GM19239 (cell line): ENCODE results near the gene DLG2.
"Not testable (repeated sequence)": the region's sequence is repeated elsewhere in the genome, so short reads cannot be mapped to it uniquely, and the experiment has no call there.

Source experiments
- DNase-seq: peaks from one replicate; pipeline ENCODE4 v3.0.0; 2011; ENCODE audit warnings: low spot score; ENCODE audit not compliant: insufficient read length
- FAIRE-seq: peaks from 2 replicates; lab custom pipeline; 2011; peaks lifted over from hg19 to GRCh38; lab: Jason Lieb, UNC

Gene DLG2

GRCh38 chr11:85627332-85627997, at the start of gene DLG2:
Gene DLG2, minus strand, starts transcription at chr11:85627344.
- no peak for DNase-seq
- FAIRE-seq: peak; percentile 77

GRCh38 chr11:85673393-85673792, 46.2 kb upstream of the DLG2 start:
- FAIRE-seq (no peak), DNase-seq (no peak)

DNA sequence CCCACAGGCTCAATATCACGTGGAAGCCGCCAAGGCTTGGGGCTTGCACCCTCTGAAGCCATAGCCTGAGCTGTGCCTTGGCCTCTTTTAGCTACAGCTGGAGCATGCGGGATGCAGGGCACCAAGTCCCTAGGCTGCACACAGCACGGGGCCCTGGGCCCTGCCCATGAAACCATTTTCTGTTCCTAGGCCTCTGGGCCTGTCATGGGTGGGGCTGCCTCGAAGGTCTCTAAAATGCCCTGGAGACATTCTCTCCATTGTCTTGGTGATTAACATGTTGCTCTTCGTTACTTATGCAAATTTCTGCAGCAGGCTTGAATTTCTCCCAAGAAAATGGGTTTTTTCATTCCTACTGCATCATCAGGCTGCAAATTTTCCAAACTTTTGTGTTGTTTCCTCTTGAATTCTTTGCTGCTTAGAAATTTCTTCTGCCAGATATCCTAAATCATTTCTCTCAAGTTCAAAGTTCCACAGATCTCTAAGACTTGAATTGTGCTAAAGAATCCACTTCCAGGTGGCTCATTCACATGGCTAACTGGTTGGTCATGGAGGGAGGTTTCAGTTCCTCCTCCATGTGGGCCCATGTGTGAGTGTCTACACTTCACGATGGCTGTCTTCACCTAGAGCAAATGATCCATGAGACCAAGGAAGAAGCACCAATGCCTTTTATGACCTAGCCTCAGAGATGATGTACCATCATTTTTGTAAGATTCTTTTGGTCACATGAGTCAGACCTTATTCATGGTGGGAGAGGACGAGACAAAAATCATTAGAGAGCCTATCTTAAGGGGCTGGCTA, 45.2 kb upstream of the DLG2 start:
- FAIRE-seq (no peak), DNase-seq (no peak)

DNA sequence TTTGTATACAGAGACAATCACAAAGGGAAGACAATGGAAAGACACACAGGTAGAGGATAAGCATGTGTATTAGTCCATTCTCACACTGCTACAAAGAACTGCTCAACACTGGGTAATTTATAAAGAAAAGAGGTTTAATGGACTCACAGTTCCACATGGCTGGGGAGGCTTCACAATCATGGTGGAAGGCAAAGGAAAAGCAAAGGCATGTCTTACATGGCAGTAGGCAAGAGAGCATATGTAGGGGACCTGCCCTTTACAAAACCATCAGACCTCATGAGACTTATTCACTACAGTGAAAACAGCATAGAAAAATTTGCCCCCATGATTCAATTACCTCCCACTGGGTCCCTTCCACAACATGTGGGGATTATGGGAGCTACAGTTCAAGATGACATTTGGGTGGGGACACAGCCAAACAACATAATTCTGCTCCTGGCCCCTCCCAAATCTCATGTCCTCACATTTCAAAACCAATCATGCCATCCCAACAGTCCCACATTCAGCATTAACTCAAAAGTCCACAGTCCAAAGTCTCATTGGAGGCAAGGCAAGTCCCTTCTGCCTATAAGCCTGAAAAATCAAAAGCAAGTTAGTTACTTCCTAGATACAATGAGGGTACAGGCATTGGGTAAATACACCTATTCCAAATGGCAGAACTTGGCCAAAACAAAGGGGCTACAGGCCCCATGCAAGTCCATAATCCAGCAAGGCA, 44.0 kb upstream of the DLG2 start:
- not testable (repeated sequence) for FAIRE-seq

DNA sequence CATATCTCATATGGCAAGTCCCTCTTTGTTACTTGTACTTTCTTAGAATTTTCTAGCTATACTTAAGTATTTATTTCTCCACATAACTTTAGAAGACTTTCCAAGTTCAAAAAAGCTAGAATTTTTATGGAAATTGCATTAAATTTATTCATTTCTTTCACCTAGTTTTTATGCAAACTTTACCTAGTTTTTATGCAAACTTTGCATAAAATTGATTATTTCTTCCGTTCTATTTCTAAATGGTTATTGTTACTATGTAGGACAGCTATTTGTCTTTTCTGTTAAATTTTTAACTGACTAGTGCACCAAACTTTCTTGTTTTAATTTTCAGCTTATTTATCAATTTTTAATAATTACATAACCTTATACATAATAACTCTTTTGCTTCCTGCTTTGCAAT, 41.0 kb upstream of the DLG2 start:
- FAIRE-seq (no peak), DNase-seq (no peak)

More for the DNA sequence above, 44.0 kb upstream of the DLG2 start:
- not testable (repeated sequence) for DNase-seq

DNA sequence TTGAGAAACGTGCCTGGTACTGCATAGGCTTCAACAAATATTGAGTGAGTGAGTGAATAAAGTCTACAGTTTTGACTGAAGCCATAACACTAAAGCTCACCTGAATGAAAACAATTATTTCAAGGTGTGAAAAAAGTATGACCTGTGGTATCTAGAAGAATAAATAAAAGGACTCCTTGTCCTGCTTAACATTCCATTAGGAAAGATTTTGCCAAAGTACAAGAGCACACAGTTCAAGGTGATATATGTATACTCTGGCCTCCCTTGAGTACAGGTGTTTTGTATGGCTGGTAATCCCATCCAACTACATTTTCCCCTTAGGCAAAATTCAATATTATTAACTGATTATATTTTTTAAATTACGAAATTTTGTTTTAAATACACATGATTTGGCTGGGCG, 39.5 kb upstream of the DLG2 start:
- FAIRE-seq (no peak), DNase-seq (no peak)

GRCh38 chr11:85665733-85666132, 38.6 kb upstream of the DLG2 start:
- peak; percentile 56 for FAIRE-seq
- DNase-seq: no peak

- DNase-seq (peak; percentile 71), FAIRE-seq (peak; percentile 96)
Observed at GRCh38 chr11:85664615-85665481, 37.7 kb upstream of the DLG2 start, which contains the start of gene CREBZF. Gene CREBZF, minus strand, starts transcription at chr11:85665129. Its CDS starts 254 bp downstream, at chr11:85664875.

DNA sequence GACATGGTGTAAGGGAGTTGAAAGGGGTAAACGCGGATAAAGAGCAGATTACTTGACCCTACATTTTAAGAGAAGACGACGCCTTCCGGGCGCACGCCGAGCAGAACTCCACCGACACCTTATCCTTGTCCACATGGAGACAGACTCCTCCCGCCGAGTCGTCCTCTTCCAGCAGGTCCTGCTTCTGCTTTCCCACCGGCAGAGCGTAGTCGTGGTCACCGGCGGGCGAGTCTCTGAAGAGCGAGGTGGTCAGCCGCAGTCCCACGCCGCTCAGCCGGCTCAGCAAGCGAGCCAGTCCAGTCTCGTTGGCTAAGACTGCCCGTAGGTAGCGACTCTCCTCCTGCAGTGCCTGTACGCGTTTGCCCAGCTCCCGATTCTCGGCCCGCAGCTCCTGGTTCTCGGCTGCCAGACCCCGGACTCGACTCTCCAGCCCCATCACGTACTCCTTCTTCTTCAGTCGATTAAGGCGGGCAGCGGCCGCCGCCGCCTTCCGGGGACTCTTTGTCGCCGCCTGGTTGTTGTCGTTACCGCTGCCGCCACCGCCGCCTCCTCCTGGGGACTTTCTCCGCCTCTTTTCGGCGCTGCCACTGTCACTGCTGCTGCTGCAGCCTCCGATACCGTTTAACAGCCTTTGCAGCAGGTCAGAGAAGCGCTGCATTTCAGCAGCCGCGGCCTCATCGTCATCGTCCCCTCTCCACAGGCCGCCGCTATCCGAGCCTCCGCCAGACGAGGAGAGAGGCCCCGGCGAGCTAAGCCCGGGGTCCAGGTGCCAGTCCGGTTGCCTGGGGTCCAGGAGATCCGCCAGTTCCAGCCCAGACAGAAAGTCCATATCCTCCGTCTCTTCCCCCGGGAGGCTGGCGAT, 36.8 kb upstream of the DLG2 start:
- peak; percentile 71 for FAIRE-seq

GRCh38 chr11:85663080-85663752, 36.1 kb upstream of the DLG2 start:
- DNase-seq (no peak), FAIRE-seq (no peak)

More for the DNA sequence above, 36.8 kb upstream of the DLG2 start:
- DNase-seq: peak; percentile 45

DNA sequence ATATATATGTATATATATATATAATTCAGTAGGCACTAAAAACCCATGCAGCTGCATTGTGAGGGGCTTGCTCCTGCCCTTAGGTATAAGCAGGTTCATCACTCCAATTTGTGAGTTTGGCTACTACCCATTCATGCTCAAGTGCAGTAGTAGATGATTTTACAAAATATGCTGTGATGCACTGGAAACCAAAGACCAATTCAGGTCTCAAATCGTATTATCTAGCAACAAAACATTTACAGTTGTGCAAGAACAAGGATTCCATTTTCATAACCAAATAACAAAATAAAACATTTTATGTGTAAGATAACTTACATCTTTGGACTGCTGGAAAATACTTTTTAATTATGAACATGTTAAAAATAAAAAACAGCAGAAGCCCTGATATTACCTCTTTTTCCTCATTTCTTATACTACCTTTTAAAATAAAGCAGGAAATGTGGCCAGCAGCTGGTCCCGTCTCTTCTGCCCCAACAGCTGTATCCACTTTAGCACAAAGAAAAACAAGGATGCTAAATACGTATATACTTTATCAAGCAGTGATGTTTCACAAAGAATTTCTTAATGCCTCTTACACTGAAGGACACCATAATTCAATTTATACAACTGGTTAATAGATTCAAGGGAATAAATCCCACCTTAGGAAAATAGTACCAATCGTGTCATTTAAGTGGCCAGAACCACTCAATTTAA, 35.0 kb upstream of the DLG2 start:
- no peak for FAIRE-seq

GRCh38 chr11:85658180-85658579, 31.0 kb upstream of the DLG2 start:
- DNase-seq (no peak), FAIRE-seq (no peak)

More for the DNA sequence above, 35.0 kb upstream of the DLG2 start:
- DNase-seq: no peak

DNA sequence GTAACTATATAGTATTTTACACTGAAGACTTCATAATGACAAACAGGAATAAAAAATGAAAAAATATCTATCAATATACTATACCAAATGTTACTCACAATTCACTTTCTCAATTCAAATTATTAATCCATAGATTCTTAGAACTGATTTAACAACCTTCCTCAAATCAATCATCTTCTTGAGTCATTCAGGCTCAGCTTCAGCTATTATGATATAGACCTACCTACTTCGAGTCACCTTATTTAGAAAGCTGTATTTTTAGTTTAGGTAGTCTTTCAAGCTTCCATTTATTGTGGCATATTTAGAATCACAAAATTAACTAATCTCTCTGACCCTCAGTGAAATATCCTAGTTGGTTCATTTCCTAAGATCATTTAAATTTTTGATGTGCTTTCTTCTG, 29.6 kb upstream of the DLG2 start:
- FAIRE-seq (no peak), DNase-seq (no peak)

DNA sequence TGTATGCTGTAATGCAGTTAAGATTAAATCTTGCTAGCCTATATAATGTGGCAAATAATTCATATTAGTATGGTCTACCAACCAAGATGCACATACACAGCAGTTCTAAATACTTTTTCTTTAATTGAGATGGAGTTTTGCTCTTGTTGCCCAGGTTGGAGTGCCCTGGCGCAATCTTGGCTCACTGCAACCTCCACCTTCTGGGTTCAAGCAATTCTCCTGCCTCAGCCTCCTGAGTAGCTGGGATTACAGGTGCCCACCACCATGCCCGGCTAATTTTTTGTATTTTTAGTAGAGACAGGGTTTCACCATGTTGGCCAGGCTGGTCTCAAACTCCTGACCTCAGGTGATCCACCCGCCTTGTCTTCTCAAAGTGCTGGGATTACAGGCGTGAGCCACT, 27.2 kb upstream of the DLG2 start:
- DNase-seq, FAIRE-seq: not testable (repeated sequence)

- FAIRE-seq (no peak), DNase-seq (no peak)
Observed at GRCh38 chr11:85652786-85653447, 25.8 kb upstream of the DLG2 start.

DNA sequence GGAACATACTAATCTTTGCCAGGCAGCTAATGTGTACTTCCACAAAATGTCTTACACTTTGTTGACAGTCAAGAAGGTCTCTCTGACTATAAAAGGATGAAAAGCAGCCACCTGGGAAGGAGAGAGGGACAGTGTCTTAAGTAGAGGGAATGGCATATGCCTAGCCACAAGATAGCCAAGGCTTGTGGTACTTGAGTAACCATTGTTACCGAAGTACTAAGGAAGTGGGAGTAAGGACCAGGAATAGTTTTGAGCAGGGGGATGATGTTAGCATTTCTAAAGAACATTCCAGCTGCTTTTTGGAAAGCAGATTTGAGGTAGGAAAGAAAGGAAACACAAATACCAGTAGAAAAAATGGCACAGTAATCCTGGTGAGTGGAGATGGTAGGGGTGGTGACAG, 24.0 kb upstream of the DLG2 start:
- DNase-seq (no peak), FAIRE-seq (no peak)

GRCh38 chr11:85647604-85648299, 20.6 kb upstream of the DLG2 start, which contains the start of gene TMEM126A:
Gene TMEM126A, plus strand, starts transcription at chr11:85647967. Its CDS starts 2,289 bp downstream, at chr11:85650256.
- FAIRE-seq (peak; percentile 94), DNase-seq (peak; percentile 57)
